T-helper 1 cell treated with Interleukin-12 subunit alpha and Interleukin-12 subunit beta and Interleukin-4 antibody, amounts not matched to agents 30 ng/mL and 1 ng/mL, for 36 hours (primary cell): ENCODE measurements around the gene PIAS4. TPM values are rescaled to one million over a fixed set of nuclear protein-coding genes. Genes with fewer than 3 reads are reported as not detected.
"Not testable (repeated sequence)": the region's sequence is repeated elsewhere in the genome, so short reads cannot be mapped to it uniquely, and the experiment has no call there.

ENCODE experiments used
- intact Hi-C: fragments of 100-400 bp; cut with micrococcal nuclease; formaldehyde crosslinking; loops from one replicate; pipeline ENCODE4 v1.15.1; 2024
- total RNA-seq: library from RNA; stranded (reverse); gene quantifications from 2 replicates; pipeline ENCODE4 v1.2.3, GENCODE V29; 2022

Gene PIAS4, protein sequence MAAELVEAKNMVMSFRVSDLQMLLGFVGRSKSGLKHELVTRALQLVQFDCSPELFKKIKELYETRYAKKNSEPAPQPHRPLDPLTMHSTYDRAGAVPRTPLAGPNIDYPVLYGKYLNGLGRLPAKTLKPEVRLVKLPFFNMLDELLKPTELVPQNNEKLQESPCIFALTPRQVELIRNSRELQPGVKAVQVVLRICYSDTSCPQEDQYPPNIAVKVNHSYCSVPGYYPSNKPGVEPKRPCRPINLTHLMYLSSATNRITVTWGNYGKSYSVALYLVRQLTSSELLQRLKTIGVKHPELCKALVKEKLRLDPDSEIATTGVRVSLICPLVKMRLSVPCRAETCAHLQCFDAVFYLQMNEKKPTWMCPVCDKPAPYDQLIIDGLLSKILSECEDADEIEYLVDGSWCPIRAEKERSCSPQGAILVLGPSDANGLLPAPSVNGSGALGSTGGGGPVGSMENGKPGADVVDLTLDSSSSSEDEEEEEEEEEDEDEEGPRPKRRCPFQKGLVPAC
- total RNA-seq: 38.4 and 40.5 TPM in 2 replicates

DNA sequence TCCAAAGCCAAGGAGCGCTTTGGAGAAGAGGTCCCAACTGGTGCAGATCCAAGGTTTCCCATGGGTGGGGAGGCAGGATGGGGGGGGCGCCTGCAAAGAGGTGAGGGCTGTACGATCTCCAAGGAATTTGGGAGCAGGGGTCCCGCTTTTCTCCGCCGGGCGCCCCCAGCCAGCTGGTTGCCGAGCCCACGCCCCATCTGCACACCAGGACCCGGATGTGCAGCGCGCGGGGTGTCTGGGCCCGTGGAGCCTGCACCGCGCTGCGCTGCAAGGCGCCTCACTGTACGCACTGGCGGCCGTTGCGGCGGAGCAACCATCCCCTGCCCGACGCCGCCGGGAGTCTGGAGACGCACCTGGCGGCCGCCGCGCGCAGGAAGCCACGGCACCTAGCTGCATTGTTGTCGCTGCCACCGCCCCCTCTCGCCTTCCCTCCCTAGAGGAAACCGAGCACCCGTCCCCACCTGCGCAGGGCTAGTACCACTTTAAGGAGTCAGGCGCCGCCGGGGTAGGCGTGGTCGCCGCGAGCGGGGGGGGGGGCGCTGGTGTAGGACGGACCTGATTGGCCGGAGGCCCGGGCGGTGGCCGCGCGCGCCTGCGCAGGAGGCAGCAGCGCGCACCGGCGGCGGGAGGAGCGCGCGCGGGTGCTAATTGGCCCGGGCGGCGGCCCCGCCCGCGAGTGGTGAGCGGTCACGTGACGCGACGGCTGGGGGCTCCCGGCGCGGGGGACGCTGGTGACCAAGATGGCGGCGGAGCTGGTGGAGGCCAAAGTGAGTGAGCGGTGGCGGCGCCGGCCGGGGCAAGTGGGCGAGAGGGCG is at the start of gene PIAS4:
PIAS4 (plus strand) TSS at position 716 of the 815 bp plus-strand sequence; CDS start at position 741, 25 bp downstream.
- intact Hi-C loops: loop anchor here (1.0 to 5.0 kb wide), 10 partner anchors 17 to 435 kb away; partner anchors contain the start of genes DAPK3, HMG20B, MAP2K2 and MPND

DNA sequence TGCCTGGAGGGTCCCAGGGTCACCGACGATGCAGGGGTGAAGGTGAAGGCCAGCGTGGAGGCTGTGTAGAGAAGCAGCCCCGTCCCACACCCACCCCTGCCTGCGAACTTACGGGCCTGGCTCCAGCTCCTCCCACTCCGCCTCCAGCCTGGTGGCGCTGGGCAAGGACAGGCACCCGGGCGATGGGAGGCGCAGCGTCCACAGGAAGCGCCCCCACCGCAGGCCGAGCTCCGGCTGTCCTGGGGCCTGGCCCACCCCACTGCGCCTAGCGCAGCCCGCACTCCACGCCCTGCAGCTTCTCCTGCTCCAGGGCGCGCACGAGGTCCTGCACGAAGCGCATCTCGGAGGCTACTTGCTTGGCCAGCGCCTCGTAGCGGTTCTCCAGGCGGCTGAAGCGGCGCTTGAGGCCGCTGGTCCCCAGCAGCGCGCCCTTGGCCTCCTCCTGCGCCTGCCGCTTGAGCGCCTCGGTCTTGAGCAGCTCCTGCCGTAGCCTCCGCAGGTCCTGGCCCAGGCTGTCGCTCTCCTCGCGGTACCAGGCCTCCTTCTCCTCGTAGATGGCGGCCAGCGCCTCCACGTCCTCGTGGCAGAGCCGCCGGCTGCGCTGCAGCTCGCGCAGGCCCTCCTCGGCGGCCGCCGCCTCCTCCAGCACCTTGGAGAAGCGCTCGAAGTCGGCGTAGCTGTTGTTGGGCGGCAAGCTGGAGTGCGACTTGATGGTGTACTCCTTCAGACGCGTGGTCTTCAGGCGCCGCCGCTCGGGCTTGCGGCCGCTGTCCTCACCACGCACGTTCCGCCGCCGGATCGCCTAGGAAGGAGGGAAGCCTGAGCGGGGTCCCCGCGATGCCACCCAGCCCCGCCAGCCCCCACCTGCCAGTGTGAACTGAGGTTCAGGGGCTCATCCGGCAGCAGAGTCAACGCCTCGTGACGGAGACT is 48.4 kb upstream of the PIAS4 start:
- intact Hi-C loops: no loop called here

DNA sequence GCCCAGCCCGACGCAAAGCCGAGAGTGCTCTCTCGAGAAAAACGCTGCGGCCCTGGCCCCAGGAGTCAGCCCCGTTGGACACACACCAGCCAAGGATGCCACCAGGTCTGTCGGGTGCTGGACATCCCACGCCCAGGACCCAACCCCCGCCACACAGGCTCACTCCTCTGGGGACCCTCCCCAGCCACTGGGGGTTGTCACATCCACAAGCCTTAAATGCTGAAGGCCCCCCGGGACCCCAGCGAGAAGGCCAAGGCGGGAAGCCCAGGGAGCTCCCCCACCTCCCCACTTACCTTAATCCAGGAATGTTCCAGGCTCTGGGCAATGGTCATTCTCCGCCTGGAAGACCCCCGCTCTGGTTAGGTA is 47.8 kb upstream of the PIAS4 start:
- intact Hi-C loops: no loop called here

DNA sequence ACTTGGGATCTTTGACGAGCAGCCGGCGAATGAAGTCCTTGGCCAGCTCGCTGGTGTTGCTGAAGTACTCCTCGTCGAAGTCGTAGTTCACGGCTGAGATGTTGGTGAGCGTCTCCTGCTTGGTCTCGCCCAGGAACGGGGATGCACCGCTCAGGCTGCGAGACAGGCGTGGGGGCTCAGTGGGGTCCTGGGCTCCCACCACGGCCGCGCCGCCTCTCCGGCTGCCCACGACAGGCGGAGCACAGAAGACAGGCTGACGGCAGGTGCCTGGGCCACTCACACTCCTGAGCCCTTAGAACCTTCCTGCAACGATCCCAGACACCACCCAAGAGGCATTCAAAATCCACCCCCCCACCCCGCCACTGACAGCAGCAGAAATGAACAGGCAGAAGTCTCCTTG is 46.5 kb upstream of the PIAS4 start:
- intact Hi-C loops: no loop called here

DNA sequence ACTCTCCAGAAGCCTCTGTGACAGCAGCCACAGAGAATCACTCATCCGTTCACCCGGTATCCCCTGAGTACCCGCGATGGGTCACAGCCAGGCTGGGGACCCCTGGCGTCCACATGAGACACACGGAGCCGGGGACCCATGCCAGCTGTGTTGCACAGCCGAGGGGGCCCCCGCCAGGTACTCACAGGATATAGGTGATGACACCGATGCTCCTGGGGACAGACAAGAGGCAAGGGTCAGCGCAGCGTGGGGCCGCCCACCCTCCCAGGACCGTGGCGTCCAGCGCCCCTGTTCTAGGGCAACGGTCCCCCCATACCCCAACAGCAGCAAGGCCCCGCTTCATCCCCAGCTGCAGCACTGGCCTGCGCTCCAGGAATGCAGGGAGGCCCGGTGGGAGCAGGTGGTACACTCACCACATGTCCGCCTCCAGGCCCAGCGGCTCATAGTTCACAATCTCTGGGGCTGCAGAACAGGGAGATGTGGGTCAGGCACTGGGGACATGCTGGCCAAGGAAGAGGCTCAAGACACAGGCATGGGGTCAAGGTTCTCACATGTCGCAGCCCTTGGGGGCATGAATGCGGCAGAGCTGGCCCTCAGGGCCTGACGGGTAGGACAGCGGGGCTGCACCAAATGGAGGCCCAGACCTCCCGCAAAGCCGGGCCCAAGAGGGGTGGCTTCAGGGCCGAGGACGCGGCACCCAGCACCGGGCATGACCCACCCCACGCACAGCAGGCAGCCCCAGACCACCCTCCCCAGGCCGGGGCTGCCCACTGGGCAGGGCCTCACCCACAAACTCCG is 43.9 kb upstream of the PIAS4 start:
- intact Hi-C loops: no loop called here

DNA sequence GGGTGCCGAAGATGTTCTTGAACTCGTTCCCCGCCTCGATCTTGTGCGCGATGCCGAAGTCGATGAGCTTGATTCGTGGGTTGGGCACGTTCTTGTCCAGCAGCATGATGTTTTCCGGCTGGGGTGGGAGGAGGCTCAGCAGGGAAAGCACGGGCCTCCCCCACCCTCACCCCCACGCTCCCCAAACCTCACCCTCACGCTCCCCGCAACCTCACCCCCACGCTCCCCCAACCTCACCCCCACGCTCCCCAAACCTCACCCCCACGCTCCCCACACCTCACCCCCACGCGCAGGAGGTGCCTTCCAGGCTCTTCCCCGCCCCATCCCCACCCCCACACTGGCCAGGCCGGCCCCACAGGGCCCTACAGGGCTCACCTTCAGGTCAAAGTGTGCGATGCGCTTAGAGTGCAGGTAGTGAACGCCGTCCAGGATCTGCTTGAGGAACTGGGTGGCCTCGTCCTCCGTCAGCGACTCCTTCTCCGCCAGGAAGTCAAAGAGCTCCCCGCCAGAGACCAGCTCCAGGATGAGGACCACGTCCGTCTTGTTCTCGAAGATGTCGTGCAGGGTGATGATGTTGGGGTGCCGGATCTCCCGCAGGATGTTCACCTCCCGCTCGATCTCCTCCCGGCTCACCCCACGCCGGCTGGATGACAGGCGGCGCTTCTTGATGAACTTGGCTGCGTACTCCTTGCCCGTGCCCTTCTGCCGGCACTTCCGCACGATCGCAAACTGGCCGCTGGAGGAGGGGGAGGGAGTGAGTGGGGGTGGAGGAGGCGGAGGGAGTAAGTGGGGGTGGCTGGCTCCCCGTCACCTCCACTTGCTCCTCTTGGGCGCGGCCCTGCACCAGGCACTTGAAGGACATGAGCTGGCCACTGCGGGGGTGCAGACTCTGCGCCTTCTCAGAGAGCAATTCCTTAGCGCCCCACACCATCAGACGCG is 43.0 kb upstream of the PIAS4 start:
- intact Hi-C loops: no loop called here

DNA sequence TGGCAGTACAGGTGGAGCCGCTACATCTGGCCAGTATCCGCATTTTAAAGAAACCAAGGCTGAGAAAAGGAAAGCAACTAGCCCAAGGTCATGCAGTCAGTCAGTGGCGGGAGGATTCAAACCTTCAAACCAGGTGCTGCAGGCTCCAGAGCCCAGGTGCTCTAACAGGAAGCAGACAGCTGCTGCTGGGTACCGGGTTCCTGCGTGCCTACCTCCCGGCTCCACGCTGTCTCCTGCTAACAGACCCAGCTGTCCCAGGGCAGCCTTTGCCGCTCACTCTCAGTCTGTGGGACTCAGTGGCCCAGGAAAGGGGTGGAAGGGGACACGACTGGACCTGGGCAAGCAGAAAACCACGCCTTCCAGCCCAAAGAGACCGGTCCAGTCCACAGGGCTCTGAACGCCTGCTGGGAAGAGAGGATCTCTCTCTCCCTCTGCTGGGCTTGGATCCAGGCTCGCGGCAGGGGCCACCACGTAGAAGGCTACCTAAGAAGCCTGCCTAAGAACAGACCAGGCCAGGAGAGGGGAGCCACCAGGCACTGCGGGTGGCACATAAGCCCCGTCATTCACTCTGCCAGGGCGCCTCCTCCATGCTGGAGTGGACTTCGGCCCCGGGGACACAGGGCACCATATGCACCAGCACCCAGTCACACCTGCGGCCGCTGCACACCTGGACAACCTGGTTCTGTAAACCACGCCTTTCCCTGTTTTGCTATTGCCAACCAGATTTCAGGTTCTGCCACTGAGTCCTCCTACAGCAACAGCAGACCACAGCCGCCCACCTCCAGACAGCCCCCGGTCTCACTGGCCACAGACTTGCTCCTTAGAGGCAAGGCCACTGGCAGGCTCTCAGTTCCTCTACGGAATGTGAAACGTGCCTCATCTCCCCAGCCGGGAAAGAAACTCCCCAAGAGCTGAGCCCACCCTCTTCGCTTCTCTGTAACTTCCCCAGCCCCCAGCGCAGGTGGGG is 41.2 kb upstream of the PIAS4 start:
- intact Hi-C loops: no loop called here

DNA sequence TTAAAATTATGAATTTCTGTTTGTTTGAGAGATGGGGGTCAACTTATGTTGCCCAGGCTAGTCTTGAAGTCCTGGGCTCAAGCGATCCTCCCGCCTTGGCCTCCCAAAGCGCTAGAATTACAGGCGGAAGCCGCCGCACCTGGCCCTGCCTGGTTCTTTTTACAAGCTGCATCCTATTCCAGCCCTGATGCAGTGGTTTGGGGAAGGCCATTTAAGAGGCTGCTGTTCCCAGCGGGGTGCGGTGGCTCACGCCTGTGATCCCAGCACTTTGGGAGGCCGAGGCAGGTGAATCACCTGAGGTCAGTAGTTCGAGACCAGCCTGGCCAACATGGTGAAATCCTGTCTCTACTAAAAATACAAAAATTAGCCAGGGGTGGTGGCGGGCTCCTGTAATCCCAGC is 39.6 kb upstream of the PIAS4 start:
- intact Hi-C loops: not testable (repeated sequence)

DNA sequence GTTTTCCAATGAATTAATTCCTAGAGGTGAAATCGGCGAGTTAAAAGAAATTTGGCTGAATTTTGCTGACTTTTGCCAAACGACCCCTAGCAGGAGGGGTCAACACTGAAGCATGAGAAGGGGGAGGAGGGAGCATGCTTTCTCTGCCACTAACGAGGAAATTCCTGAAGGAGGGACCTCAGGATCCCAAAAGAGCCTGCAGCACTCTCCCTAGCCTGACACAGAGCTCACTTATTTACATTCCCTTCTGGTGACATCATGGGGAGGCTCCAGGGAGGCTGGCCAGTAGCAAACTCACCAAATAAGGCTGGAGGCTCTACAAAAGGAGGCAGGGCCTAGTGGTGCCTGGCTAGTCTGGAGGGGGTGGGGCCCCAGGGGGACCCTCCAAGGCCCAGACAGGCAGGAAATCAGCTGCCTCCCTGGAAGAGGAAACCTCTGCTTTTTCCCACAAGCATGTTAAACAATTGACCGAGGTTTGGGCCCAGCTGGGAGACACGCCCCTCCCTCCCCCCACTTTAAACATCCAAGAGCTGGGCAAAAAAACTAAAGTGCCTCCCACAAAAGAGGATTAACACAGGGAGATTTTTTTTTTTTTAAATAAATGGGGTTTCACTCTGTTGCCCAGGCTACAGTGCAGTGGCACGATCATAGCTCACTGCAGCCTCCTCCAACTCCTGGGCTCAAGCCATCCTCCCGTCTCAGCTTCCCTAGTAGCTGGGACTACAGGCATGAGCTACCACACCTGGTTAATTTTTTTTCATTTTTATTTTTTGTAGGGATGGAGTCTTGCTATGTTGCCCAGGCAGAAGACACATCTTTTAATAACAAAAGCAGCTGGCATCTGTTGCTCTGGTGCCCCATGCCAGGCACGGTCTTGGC is 38.7 kb upstream of the PIAS4 start:
- intact Hi-C loops: no loop called here

DNA sequence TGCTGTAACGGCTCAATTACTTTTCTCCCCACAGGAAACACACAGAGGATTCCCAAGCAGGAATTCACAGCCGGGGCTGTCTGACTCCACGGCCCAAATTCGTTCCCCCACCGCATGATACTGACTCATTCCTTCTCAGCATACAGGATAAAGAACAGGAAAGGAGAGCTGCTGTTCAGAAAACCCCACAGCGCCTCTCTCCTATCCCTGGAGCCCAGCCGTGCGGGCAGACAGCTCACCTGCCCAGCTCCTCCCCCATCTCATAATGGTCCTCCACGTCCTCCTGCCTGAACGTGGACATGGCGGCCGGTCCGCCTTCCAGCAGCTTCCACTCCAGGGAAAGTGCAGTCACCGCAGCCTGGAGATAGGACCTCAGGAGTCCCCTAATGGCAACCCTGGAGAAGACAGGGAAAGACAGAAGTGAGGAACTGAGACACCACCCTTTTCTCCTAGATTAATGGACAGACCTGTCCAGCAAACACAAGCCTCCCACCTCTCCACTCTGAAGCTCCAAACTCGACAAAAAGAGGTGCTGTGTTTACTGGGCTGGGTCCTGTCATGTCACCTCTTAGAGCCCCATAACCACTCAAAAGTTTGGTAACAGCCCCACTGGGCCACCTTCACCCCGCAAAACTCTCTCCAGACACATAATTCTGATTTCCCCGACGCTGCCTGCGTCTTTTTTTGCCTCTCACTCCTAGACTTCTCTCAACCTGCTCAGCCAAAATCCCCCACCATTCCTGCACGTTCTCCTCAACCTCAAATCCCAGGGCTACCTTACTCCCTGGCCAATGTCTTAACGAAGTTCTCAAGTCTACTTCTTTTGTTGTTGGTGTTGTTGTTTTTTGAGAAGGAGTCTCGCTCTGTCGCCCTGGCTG is 37.9 kb upstream of the PIAS4 start:
- intact Hi-C loops: no loop called here

DNA sequence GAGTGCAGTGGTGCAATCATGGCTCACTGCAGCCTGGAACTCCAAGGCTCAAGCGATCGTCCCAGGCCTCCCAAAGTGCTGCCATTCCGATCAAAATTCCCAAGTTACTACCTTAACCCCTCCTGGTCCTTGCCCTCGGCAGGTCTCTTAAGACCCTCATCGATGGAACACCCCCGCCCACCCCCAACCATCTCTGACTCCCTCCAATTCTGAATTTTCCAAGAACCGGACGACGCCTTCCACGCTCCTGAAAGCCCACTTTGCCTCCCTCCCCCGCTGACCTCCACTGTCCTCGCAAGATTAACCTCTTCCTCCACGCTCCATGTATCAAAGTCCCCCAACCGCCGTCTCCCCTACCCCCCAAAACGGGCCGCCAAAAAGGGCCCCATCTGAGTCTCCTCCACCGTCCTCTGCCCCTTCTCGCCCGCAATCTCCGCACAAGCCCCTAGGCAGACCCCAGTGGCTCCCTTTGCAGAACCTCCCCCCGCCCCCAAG is 37.2 kb upstream of the PIAS4 start:
- intact Hi-C loops: no loop called here

DNA sequence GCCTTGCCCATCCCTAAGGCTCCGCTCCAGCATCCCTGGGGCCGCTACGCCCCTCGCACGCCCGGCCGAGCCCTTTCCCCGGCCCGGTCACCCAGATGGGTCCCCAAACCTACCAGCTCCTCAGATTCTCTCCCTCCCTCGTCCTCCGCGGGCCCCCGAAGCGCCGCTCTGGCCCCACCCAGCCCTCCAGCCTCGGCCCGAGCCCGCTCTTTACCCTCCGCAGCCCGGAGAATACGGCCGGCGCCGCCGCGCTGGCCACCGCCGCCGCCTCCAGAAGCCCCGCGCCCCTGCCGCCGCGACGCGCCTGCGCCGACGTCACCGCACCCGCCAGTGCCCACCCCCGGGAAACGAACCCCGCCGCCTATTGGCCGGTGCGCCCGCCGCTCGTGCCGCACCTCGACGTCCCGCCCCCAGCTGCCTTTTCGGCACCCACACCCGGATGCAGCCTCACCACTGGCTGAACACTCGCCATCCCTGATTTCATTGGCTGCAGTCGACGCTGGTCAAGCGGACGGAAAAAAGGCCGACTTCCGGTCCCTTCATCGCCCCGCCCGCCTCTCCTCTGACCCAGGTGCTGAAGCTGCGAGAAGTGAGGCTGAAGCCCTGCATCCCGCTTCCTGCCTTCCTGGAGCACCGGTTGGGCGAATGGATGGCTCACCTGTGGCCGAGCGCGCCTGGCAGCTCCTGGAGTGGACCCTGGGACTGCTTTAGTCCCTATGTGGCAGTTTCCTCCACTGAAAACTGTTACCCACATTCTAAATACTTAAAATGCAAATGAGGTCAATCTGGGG is 36.5 kb upstream of the PIAS4 start, which contains the start of gene DAPK3:
DAPK3 (minus strand) TSS at position 292 of the 791 bp plus-strand sequence. CDS start 1,364 bp downstream, outside the sequence.
- intact Hi-C loops: loop anchor here (1.0 kb wide), 2 partner anchors 14 to 36 kb away; partner anchors contain the start of genes EEF2 and PIAS4

DNA sequence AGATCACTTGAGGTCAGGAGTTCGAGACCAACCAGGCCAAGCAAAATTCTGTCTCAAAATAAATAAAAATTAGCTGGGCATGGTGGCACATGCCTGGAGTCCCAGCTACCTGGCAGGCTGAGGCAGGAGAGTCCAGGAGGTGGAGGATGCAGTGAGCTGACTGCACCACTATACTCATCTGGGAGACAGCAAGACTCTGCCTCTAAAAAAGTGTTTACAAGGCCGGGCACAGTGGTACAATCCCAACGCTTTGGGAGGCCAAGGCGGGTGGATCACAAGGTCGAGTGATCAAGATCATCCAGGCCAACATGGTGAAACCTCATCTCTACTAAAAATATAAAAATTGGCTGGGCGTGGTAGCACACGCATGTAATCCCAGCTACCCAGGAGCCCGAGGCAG is 32.4 kb upstream of the PIAS4 start:
- intact Hi-C loops: no loop called here

DNA sequence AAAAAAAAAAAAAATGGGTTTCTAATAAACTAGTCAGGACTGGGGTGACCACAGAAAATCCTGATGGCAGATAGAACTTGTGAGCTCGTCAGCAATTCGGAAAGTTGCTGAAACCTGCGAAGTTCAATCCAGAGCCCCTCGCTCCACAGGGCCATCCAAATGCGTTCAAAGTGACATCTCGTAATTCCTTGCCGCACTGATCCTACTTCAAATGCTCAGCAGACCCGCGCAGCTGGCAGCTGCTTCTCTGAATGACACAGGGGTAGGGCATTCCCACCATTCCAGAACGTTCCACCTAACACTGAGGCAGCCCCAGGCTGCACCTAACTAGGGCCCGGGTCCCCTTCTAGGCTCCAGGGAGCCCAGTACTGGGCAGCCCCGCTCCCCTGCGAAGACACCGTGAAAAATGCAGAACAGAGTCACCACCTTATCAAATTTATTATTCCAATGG is 31.9 kb upstream of the PIAS4 start:
- intact Hi-C loops: no loop called here
